ENCODE measurements around the gene HSPA2. TPM values are rescaled to one million over a fixed set of nuclear protein-coding genes. Genes with fewer than 3 reads are reported as not detected.
A peak's percentile ranks its signal among the peaks of the same experiment; 100 is the strongest.

The HSPA2 gene
- total and polyA plus RNA-seq, 2 of the 4 experiments (the other 2 are of a cell fraction) = 18.4 to 19.7 TPM

DNA sequence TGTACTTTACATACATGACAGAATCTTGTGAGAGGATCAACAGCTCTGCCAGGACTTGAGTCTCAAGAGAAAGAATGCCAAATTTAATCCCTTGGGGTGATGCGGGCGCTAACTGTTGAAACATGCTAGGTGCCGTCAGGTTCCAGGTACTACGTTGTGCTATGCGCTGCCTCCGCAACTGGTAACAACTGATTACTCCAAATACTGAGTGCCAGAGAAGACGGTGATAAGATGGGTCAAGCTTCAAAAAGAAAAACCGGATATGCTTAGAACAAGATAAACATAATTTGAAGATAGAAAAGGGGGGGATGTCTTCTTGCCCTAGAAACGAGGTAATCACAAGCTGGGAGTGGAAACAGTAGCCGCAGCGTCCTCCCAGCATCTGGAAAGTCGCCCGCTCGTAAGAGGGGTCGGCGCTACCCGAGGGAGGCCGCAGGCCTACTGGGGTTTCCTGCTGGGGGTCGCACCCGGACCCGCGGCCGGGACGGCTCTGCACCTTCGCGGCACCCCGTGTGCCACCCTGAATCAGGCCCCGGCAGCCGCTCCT lies 37.6 kb upstream of the HSPA2 start:
- no peaks in the 10 kb centered on the region for H3K36me3 ChIP-seq (ENCODE audit: control insufficient read depth, insufficient read depth, low read length)
- ATAC-seq (ENCODE audit: low read depth) (peak; percentile 1), DNase-seq (peak; percentile 16)
- H4K8ac ChIP-seq (ENCODE audit: low read depth in 2 of 2, low read length in 2 of 2) = peak overlapping the region; percentile 93 to 96
- 0% methylated on average over 7 of the region's 29 CpGs; no CpG with 5 or more reads in 1 of the 2 experiments for WGBS, 2 experiments (ENCODE audit: extremely low coverage in 2 of 2, insufficient read length in 1 of 2)
- peak overlapping the region; percentile 99 for H3K23ac ChIP-seq (ENCODE audit: low read depth, low read length)
- POLR2A ChIA-PET (ENCODE audit: unreplicated experiment) = no interaction called here
- peak overlapping the region; percentile 96 for H3K14ac ChIP-seq (replicated peaks; ENCODE audit: low read depth, low read length)
- H4K20me1 ChIP-seq (ENCODE audit: insufficient read depth, low read length) = peaks cover 27% of the 10 kb centered on the region
- H4K5ac ChIP-seq (ENCODE audit: low read depth, low read length) = peak overlapping the region; percentile 86
- no peak for TF ChIP-seq FOS (IDR thresholded peaks at IDR 0.05; ENCODE audit: low read depth, low read length)
- TF ChIP-seq SMC3 (IDR thresholded peaks at IDR 0.05; ENCODE audit: low read depth, low read length) = no peak
- no peak for TF ChIP-seq MAZ (IDR thresholded peaks at IDR 0.05; ENCODE audit: borderline replicate concordance, low read depth, low read length)
- TF ChIP-seq NFE2L2 (IDR thresholded peaks at IDR 0.05; ENCODE audit: low read depth, low read length) = no peak
- no peak for TF ChIP-seq CTCF (conservative IDR thresholded peaks at IDR 0.05; ENCODE audit: low read depth, low read length)
- no peak for TF ChIP-seq MAFK (IDR thresholded peaks at IDR 0.05; ENCODE audit: low read depth, low read length)
- TF ChIP-seq RAD21 (IDR thresholded peaks at IDR 0.05; ENCODE audit: low read length) = no peak
- H2AK5ac ChIP-seq (ENCODE audit: low read depth, low read length) = peak overlapping the region; percentile 73; the same call in 1 of the 2 replicates
- H3K4me3 ChIP-seq (ENCODE audit: insufficient read depth, low read depth, low read length) = peak overlapping the region; percentile 87
- H3K18ac ChIP-seq (ENCODE audit: low read depth, low read length) = peak overlapping the region; percentile 61
- peaks cover 10% of the 10 kb centered on the region for H3K9me1 ChIP-seq (ENCODE audit: insufficient read depth, low read length)
- H3K4me1 ChIP-seq (ENCODE audit: control insufficient read depth, insufficient read depth, low read length) = peaks cover 14% of the 10 kb centered on the region
- in situ Hi-C loops (cut with MboI; ENCODE audit: low sequenced_read_pairs) (no loop called here), intact Hi-C loops (cut with micrococcal nuclease) (no loop called here), dilution Hi-C loops (cut with HindIII; ENCODE audit: low sequenced_read_pairs, unreplicated experiment) (no loop called here)
- peak overlapping the region; percentile 100 for H3K27ac ChIP-seq (ENCODE audit: insufficient read depth, low read length)
- peak overlapping the region; percentile 58; the same call in 2 of the 3 replicates for H2BK15ac ChIP-seq (ENCODE audit: low read depth, low read length)
- H3K9ac ChIP-seq (ENCODE audit: low read depth, low read length) = peak overlapping the region; percentile 97
- no peaks in the 10 kb centered on the region for H3K27me3 ChIP-seq (ENCODE audit: control insufficient read depth, insufficient read depth, low read length)
- H2AK9ac ChIP-seq (replicated peaks; ENCODE audit: low read depth, low read length, poor library complexity) = peak overlapping the region; percentile 98
- peak overlapping the region; percentile 93 for H3K4me2 ChIP-seq (ENCODE audit: low read depth, low read length)
- H3K9me3 ChIP-seq (ENCODE audit: control insufficient read depth, insufficient read depth, low read length) = no peaks in the 10 kb centered on the region
- no peak overlapping the region for H2BK20ac ChIP-seq (ENCODE audit: low read depth, low read length)
- H3K4ac ChIP-seq (ENCODE audit: low read depth, low read length) = peak overlapping the region; percentile 95
- BruUV-seq (replicated peaks) = no TSS peak
- H3K79me1 ChIP-seq (ENCODE audit: low read depth in 1 of 2, low read length in 2 of 2) = peaks cover 18 to 57% of the 10 kb centered on the region in 2 experiments
- CTCF ChIA-PET = interaction anchor here (1.4 to 1.6 kb wide), 2 partner anchors 8 to 11 kb away, joined by 3 read pairs; no protein-coding TSS in a partner anchor
- peak overlapping the region; percentile 97 for H2AFZ ChIP-seq (replicated peaks; ENCODE audit: low read length, poor library complexity)
- H4K91ac ChIP-seq (ENCODE audit: insufficient read depth, low read depth, low read length) = peak overlapping the region; percentile 94
- H2BK5ac ChIP-seq (ENCODE audit: low read depth, low read length, poor library complexity, severe bottlenecking) = peak overlapping the region; percentile 100
- peak overlapping the region; percentile 58; the same call in 1 of the 2 replicates for H2BK120ac ChIP-seq (ENCODE audit: low read depth, low read length)
- peak overlapping the region; percentile 91 for H3K56ac ChIP-seq (ENCODE audit: extremely low read depth, insufficient read depth, low read length)
